HG02840 (cell line): ENCODE data around the gene SH3RF3.

ENCODE experiments used
- ATAC-seq: cut with Tn5 transposase; IDR thresholded peaks from one replicate; pipeline ENCODE4 v1.9.1; 2021; ENCODE audit warnings: mild to moderate bottlenecking, moderate library complexity, moderate number of reproducible peaks; ENCODE audit not compliant: unreplicated experiment, low FRiP score

SH3RF3 gene

DNA sequence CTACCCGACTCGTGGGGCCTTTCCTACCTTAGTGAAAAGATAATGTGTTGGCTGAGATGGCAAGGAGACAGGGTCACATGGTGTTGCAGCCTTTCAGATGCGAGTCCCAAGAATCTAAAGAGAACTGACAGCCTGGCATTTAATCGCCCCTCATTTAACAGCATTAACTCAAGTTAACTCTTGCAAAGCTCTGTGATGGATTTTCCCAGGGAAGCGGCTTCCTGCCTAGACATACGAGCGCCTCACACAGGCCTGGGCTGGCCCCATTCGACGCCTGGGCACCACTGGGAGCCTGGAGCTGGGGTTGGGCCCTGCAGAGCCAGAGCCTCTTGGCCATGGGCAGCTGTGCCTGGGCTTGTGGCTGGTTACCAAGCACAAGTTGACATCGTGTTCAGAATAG is 344.0 kb downstream of the SH3RF3 start:
- no peak for ATAC-seq

DNA sequence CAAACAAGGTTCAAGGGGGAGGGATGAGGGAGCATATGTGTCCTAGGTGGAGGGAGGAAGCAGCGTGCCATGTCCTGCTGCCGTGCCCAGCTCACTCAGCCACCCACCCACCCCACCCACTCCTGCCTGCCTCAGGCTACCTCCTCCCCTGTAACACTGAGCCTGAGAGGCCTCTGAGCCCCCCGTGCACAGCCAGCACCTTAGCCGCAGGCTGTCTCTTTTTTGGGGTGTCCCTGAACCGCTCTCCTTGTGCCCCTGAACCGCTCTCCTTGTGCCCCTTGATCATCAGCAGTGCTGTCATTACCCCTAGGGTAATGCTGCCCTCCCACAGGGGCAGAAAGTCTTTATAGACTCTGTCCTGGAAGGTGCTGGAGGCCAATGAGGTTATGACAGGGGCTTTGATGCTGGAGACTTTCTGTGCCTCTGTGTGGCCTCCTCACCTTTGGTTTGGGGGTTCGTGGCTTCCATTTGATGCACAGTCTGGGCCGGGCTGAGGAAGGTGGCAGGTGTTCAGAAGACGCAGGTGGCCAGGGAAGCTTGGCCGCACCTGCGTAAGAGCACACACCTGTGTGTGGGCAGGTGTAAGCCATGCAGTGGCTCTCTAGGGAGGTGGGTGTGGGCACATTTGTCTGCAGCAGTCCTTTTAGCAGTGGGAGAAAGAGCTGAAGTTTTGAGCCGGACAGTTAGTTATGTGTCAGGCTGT is 344.8 kb downstream of the SH3RF3 start:
- ATAC-seq, result no peak

GRCh38 chr2:109474319-109474825 is 345.4 kb downstream of the SH3RF3 start:
- no peak for ATAC-seq

GRCh38 chr2:109475531-109476210 is 346.7 kb downstream of the SH3RF3 start:
- ATAC-seq, result no peak

- ATAC-seq, result no peak
These were observed 347.8 kb downstream of the SH3RF3 start for GRCh38 chr2:109476641-109477441.

DNA sequence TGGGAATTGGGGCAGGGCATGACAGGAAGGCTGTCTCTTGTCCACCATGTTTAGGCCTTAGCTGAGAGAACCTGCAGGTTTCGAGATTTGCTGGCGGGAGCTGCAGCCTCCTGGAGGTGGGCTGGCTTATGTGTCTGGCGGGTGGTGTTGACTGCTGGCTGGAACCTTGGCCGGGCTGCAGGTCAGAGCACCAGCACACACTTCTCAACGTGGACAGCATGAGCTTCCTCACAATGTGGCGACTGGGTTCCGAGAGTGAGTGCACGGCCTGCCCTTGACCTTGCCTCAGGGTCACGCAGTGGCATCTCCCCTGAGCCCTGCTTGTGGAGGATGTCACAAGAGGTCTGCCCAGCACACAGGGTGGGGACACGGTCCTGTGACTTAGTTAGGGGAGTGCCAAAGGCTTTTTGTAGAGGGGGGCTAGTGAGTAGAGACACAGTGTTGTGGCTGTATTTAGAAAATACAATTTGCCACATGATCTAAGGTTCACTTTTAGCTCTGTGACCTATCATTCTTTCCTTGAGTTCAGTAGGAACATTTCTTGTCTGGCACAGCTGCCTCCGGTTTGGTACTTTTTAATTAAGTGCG is 350.0 kb downstream of the SH3RF3 start:
- no peak for ATAC-seq

- ATAC-seq, result no peak
These were observed 350.8 kb downstream of the SH3RF3 start for GRCh38 chr2:109479804-109480203.

GRCh38 chr2:109480486-109481195 is 351.6 kb downstream of the SH3RF3 start:
- ATAC-seq, result no peak

DNA sequence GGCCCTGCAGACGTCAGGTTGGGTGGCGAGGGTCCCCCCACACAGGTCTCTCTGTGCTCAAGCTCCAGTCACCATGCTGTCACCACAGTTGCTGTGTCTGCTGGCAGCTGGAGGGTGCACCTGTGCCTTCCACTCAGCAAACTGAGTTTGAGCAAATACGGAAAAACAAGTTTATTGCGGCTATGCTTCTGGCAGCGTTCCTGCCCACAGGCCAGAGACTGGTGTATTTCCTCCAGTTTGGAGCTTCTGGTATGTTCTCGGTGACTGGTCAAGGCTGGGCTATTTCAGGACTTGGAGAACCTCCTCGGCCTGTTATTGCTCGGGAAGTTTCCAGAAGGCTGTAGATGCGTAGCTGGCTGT is 352.2 kb downstream of the SH3RF3 start:
- ATAC-seq, result no peak

GRCh38 chr2:109481599-109481998 is 352.6 kb downstream of the SH3RF3 start:
- ATAC-seq, result no peak

GRCh38 chr2:109482361-109482861 is 353.4 kb downstream of the SH3RF3 start:
- ATAC-seq, result no peak

DNA sequence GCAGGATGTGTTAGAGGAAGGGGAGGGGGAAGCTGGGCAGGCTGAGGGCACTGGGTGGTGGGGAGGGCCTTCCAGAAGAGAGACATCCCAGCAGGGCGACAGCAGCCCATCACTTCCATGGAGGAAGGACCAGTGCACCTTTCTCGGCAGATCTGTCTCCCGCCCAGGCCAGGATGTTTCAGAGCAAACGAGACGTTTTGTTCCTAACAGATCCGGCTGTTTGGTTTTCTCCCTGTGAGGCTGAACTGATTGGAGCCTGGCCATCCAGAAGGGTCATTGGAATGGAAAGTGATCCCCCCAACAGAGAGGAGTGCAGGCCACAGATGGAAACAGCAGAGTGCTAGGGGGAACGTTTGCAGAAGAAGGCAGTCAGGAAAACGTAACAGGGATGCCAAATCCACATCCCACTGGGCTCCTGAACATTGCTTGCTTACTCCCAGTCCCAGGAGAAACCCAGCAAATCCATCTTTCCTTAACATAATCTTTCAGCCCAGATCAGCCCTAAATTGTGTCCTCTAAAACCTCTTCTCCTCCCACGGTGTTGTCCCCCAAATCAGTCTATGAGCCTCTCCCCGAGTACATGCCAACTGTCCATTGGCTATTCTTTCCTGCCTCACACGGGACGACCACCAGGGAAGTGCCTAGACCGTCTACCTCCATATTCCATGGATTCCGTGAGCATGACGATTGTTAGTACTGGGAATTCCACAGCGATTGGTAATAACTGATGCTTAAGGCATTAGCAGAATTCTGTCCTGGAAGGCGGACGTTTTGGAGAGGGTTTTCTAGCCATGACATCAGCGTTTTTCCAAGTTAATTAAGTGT is 357.9 kb downstream of the SH3RF3 start:
- ATAC-seq, result no peak

GRCh38 chr2:109487536-109487869 is 358.5 kb downstream of the SH3RF3 start:
- no peak for ATAC-seq

- ATAC-seq, result no peak
These were observed 359.1 kb downstream of the SH3RF3 start for GRCh38 chr2:109487871-109488655.

GRCh38 chr2:109489296-109489695 is 360.3 kb downstream of the SH3RF3 start:
- ATAC-seq, result no peak

DNA sequence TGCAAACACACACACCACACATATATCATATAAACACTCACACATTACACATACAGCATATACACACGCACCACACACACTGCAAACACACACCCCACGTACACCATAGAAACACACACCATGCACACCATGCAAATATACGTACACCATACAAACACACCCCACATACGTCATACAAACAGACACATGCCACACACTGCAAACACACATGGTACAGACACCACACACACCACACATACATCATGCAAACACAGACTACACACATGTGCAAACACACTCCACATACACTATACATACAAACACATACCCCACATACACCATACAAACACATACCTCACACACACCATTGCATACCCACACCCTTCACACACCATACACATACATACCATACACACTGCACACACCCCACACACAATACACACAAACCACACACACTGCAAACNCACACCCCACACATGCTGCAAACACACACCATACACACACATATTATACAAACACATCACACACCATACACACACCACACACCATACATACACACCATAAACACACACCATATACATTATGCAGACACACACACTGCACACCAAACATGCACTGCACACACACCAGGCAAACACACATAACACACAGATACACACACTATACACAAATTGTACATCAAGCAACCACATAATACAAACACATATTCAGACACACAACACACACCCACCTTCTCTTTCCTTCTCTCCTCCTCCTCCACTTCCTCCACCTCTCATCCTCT is 364.4 kb downstream of the SH3RF3 start:
- no peak for ATAC-seq

DNA sequence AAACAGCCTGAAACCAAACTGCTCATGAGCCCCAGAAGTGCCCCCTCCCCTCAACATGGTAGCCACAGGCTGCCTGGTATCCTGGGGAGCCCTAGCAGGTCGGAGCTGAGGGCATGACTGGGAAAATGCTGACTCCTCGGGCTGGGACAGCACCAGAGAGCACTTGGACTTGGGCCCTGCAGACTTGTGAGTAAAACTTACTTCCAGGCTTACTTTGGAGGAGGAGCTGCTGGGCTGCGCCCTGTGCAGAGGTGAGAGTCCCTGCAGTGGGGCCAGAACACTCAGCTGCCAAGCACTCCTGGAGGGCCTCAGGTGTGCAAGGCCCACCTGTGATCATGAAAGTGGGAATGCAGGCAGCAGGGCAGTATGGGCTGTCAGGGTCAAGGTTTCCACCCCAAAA is 365.3 kb downstream of the SH3RF3 start:
- ATAC-seq, result no peak

- ATAC-seq, result no peak
These were observed 368.5 kb downstream of the SH3RF3 start for GRCh38 chr2:109497463-109497862.
